NCI-H2196 (cell line): ENCODE data around the gene GHRL.

ENCODE experiments used
- DNase-seq: peaks from one replicate; lab custom pipeline; 2025; ENCODE audit not compliant: unreplicated experiment; lab: John Stamatoyannopoulos, UW

Gene GHRL

GRCh38 chr3:10292505-10293419, at the start of gene GHRL:
TSS of gene GHRL (minus strand) at chr3:10292947. CDS start at chr3:10290180, 2,767 bp downstream.
- no peak for DNase-seq

- DNase-seq = no peak
Observed at GRCh38 chr3:10341901-10342398, 49.2 kb upstream of the GHRL start.

GRCh38 chr3:10340476-10340875, 47.7 kb upstream of the GHRL start:
- no peak for DNase-seq

GRCh38 chr3:10340046-10340445, 47.3 kb upstream of the GHRL start:
- DNase-seq = no peak

GRCh38 chr3:10339376-10339955, 46.7 kb upstream of the GHRL start:
- DNase-seq = no peak

GRCh38 chr3:10338591-10339353, 46.0 kb upstream of the GHRL start:
- no peak for DNase-seq

GRCh38 chr3:10338164-10338470, 45.4 kb upstream of the GHRL start:
- DNase-seq = no peak

GRCh38 chr3:10337323-10338163, 44.8 kb upstream of the GHRL start:
- DNase-seq = no peak

GRCh38 chr3:10336761-10337160, 44.0 kb upstream of the GHRL start:
- no peak for DNase-seq

GRCh38 chr3:10335871-10336622, 43.3 kb upstream of the GHRL start:
- no peak for DNase-seq

GRCh38 chr3:10335190-10335738, 42.5 kb upstream of the GHRL start:
- no peak for DNase-seq

GRCh38 chr3:10334459-10334858, 41.7 kb upstream of the GHRL start:
- no peak for DNase-seq

- DNase-seq = no peak
Observed at GRCh38 chr3:10334042-10334441, 41.3 kb upstream of the GHRL start.

- no peak for DNase-seq
Observed at GRCh38 chr3:10333349-10333650, 40.6 kb upstream of the GHRL start.

GRCh38 chr3:10332481-10333348, 40.0 kb upstream of the GHRL start:
- no peak for DNase-seq

GRCh38 chr3:10331320-10331719, 38.6 kb upstream of the GHRL start:
- DNase-seq = no peak

GRCh38 chr3:10330319-10330718, 37.6 kb upstream of the GHRL start:
- DNase-seq = no peak

- DNase-seq = no peak
Observed at GRCh38 chr3:10329495-10330015, 36.8 kb upstream of the GHRL start.
